ENCODE data around the gene LIMS1. TPM values are rescaled to one million over a fixed set of nuclear protein-coding genes. Genes with fewer than 3 reads are reported as not detected.

Gene LIMS1
- total RNA-seq, 1 experiment from 2014 or later = 56.2 TPM

GRCh38 chr2:108613261-108614042 lies 79.2 kb downstream of the LIMS1 start:
- Histone ChIP-seq H3K36me3 (ENCODE audit: control insufficient read depth in 1 of 2, insufficient read depth in 2 of 2, low read length in 2 of 2) (no peaks in the 10 kb centered on the region), H3K27ac (ENCODE audit: low read depth, low read length) (no peak overlapping the region), H3K4me2 (ENCODE audit: low read length) (no peak overlapping the region), H3K4me3 (replicated peaks in 1 of 2; ENCODE audit: low read depth in 1 of 2, low read length in 2 of 2) (no peak overlapping the region), H4K20me1 (ENCODE audit: insufficient read depth) (no peaks in the 10 kb centered on the region), H2AFZ (ENCODE audit: low read depth, low read length, poor library complexity, severe bottlenecking) (no peak overlapping the region), H3K9ac (ENCODE audit: low read length) (no peak overlapping the region), H3K4me1 (ENCODE audit: control insufficient read depth in 1 of 2, insufficient read depth in 2 of 2, low read length in 2 of 2) (peaks cover 13 to 19% of the 10 kb centered on the region in 2 experiments), H3K9me2 (ENCODE audit: insufficient read depth) (no peaks in the 10 kb centered on the region), H3K9me3 (ENCODE audit: control insufficient read depth in 1 of 2, insufficient read depth in 1 of 2, low read depth in 1 of 2, low read length in 2 of 2) (no peaks in the 10 kb centered on the region), H3K79me2 (ENCODE audit: insufficient read depth, low read length) (peaks cover 41% of the 10 kb centered on the region), H3K27me3 (ENCODE audit: insufficient read depth, low read length) (no peaks in the 10 kb centered on the region)
- BruUV-seq (replicated peaks) = no TSS peak
- POLR2A ChIA-PET = no interaction called here
- RAD21 ChIA-PET (ENCODE audit: low non-redundant PET in 1 of 2, low total read pairs in 2 of 2, uncharacterized antibody in 2 of 2, unreplicated experiment in 2 of 2) = no interaction called here
- DNase-seq (ENCODE audit: low read depth, low spot score) (no peak), ATAC-seq (no peak)
- CTCF ChIA-PET = no interaction called here
- TF ChIP-seq TCF7L2 (IDR thresholded peaks at IDR 0.05; ENCODE audit: borderline replicate concordance, extremely low read depth, insufficient read depth, insufficient read length) = no peak
- no peak for TF ChIP-seq ZFX (IDR thresholded peaks at IDR 0.05)
- TF ChIP-seq EGR1 (IDR thresholded peaks at IDR 0.05; ENCODE audit: low read depth) = no peak
- TF ChIP-seq SP1 (IDR thresholded peaks at IDR 0.05; ENCODE audit: low read depth) = no peak
- TF ChIP-seq CTCF (IDR thresholded peaks at IDR 0.05 in 2 of 3, conservative IDR thresholded peaks at IDR 0.05 in 1 of 3; ENCODE audit: borderline replicate concordance in 1 of 3, insufficient read depth in 1 of 3, low read depth in 2 of 3, low read length in 2 of 3) = no peak
- no peak for TF ChIP-seq SIN3A (IDR thresholded peaks at IDR 0.05; ENCODE audit: low read depth)
- no peak for TF ChIP-seq POLR2A (IDR thresholded peaks at IDR 0.05; ENCODE audit: borderline replicate concordance, extremely low read depth, insufficient read depth, insufficient read length)
- no peak for TF ChIP-seq FOSL1 (IDR thresholded peaks at IDR 0.05; ENCODE audit: low read depth)
- TF ChIP-seq ZBTB33 (IDR thresholded peaks at IDR 0.05; ENCODE audit: extremely low read depth, insufficient replicate concordance, low read length) = no peak
- TF ChIP-seq CBX3 (IDR thresholded peaks at IDR 0.05; ENCODE audit: low read depth) = no peak
- TF ChIP-seq ZNF274 (IDR thresholded peaks at IDR 0.05; ENCODE audit: low read depth, low read length) = no peak
- no peak for TF ChIP-seq CEBPB (IDR thresholded peaks at IDR 0.05; ENCODE audit: low read depth)
- TF ChIP-seq POLR2AphosphoS5 (IDR thresholded peaks at IDR 0.05; ENCODE audit: low read depth, low read length) = no peak
- TF ChIP-seq EZH2 (IDR thresholded peaks at IDR 0.05) = no peak
- TF ChIP-seq REST (IDR thresholded peaks at IDR 0.05; ENCODE audit: low read depth) = no peak
- no peak for TF ChIP-seq SRF (IDR thresholded peaks at IDR 0.05; ENCODE audit: low read depth)
- TF ChIP-seq MAX (IDR thresholded peaks at IDR 0.05) = no peak
- intact Hi-C loops (cut with micrococcal nuclease) = no loop called here
